ENCODE measurements around the gene PET117. TPM values are rescaled to one million over a fixed set of nuclear protein-coding genes. Genes with fewer than 3 reads are reported as not detected.
"Not testable (repeated sequence)": the region's sequence is repeated elsewhere in the genome, so short reads cannot be mapped to it uniquely, and the experiment has no call there.

The PET117 gene
- total and polyA plus RNA-seq, 2 experiments from 2014 or later = 18.2 to 25.7 TPM

- H3K36me3 ChIP-seq = no peaks in the 10 kb centered on the region
- TF ChIP-seq CTCF (IDR thresholded peaks at IDR 0.05; ENCODE audit: low read depth, low read length) = no peak
- no peak for DNase-seq (ENCODE audit: low read depth in 1 of 2, low spot score in 1 of 2)
- no peaks in the 10 kb centered on the region for H3K9me3 ChIP-seq (ENCODE audit: low read depth)
- H3K4me3 ChIP-seq = no peak overlapping the region
- H3K27ac ChIP-seq = no peak overlapping the region
- H3K27me3 ChIP-seq = no peaks in the 10 kb centered on the region
- no peaks in the 10 kb centered on the region for H3K4me1 ChIP-seq (ENCODE audit: low read depth)
Measured at GRCh38 chr20:18108326-18108725, 29.3 kb upstream of the PET117 start.

GRCh38 chr20:18128574-18128973 is 9.1 kb upstream of the PET117 start:
- not testable (repeated sequence) for H3K27me3 ChIP-seq; H3K9me3 ChIP-seq (ENCODE audit: low read depth); H3K36me3 ChIP-seq; H3K4me1 ChIP-seq (ENCODE audit: low read depth); DNase-seq (ENCODE audit: low read depth in 1 of 2, low spot score in 1 of 2); H3K4me3 ChIP-seq; H3K27ac ChIP-seq

- Histone ChIP-seq H3K36me3 (no peaks in the 10 kb centered on the region), H3K9me3 (ENCODE audit: low read depth) (no peaks in the 10 kb centered on the region), H3K4me1 (ENCODE audit: low read depth) (no peaks in the 10 kb centered on the region), H3K4me3 (no peak overlapping the region), H3K27me3 (peaks cover 4% of the 10 kb centered on the region), H3K27ac (no peak overlapping the region)
- DNase-seq (ENCODE audit: low read depth in 1 of 2, low spot score in 1 of 2) = no peak
- TF ChIP-seq CTCF (IDR thresholded peaks at IDR 0.05; ENCODE audit: low read depth, low read length) = no peak
Measured at GRCh38 chr20:18132663-18133062, 5.0 kb upstream of the PET117 start.

- DNase-seq (ENCODE audit: low read depth in 1 of 2, low spot score in 1 of 2) = peak in 1 of 2 donors; percentile 3
- TF ChIP-seq CTCF (IDR thresholded peaks at IDR 0.05; ENCODE audit: low read depth, low read length) = no peak
- no peaks in the 10 kb centered on the region for H3K36me3 ChIP-seq
- H3K27me3 ChIP-seq = peaks cover 4% of the 10 kb centered on the region
- H3K27ac ChIP-seq = no peak overlapping the region
- H3K4me1 ChIP-seq (ENCODE audit: low read depth) = peaks cover 3% of the 10 kb centered on the region
- no peak overlapping the region for H3K4me3 ChIP-seq
- H3K9me3 ChIP-seq (ENCODE audit: low read depth) = no peaks in the 10 kb centered on the region
Measured at GRCh38 chr20:18133962-18134361, 3.7 kb upstream of the PET117 start.

- no peaks in the 10 kb centered on the region for H3K9me3 ChIP-seq (ENCODE audit: low read depth)
- H3K27me3 ChIP-seq = no peaks in the 10 kb centered on the region
- H3K27ac ChIP-seq = peak overlapping the region; percentile 89
- H3K36me3 ChIP-seq = peaks cover 2% of the 10 kb centered on the region
- no peak for TF ChIP-seq CTCF (IDR thresholded peaks at IDR 0.05; ENCODE audit: low read depth, low read length)
- H3K4me3 ChIP-seq = peak overlapping the region; percentile 88
- no peak for DNase-seq (ENCODE audit: low read depth in 1 of 2, low spot score in 1 of 2)
- H3K4me1 ChIP-seq (ENCODE audit: low read depth) = peaks cover 7% of the 10 kb centered on the region
Measured at GRCh38 chr20:18138266-18138582, 561 bp downstream of the PET117 start.

- H3K9me3 ChIP-seq (ENCODE audit: low read depth) = no peaks in the 10 kb centered on the region
- TF ChIP-seq CTCF (IDR thresholded peaks at IDR 0.05; ENCODE audit: low read depth, low read length) = no peak
- H3K27me3 ChIP-seq = no peaks in the 10 kb centered on the region
- peaks cover 2% of the 10 kb centered on the region for H3K36me3 ChIP-seq
- no peak for DNase-seq (ENCODE audit: low read depth in 1 of 2, low spot score in 1 of 2)
- peak overlapping the region; percentile 88 for H3K4me3 ChIP-seq
- H3K27ac ChIP-seq = peak overlapping the region; percentile 89
- peaks cover 7% of the 10 kb centered on the region for H3K4me1 ChIP-seq (ENCODE audit: low read depth)
Measured at GRCh38 chr20:18138639-18139583, 1.2 kb downstream of the PET117 start.

Measured in cardiac muscle cell (in vitro differentiated cells and primary cell).